ENCODE measurements around the gene KLF1.

GRCh38 chr19:12891553-12892021 lies 4.6 kb upstream of the KLF1 start:
- no peak for TF ChIP-seq CTCF (conservative IDR thresholded peaks at IDR 0.05; ENCODE audit: low read depth, low read length)
- TF ChIP-seq EZH2 (IDR thresholded peaks at IDR 0.05; ENCODE audit: borderline replicate concordance, low read depth, low read length, poor library complexity, severe bottlenecking): no peak
